Lower leg skin (tissue), 4 donors: Measurements from ENCODE around the gene OR2A12. TPM values are rescaled to one million over a fixed set of nuclear protein-coding genes. Genes with fewer than 3 reads are reported as not detected.

ENCODE experiments used
- DNase-seq, 2 donors: peaks; one replicate each; pipeline ENCODE4 v3.0.0-alpha.2; 2019; ENCODE audit warnings: low spot score in 2 of 2
- H3K4me3 ChIP-seq: fragments of 200-600 bp; sonication (generic); 2 replicates; pipeline ENCODE4 v1.5.1; 2017; ENCODE audit warnings: mild to moderate bottlenecking, low read depth; ENCODE audit not compliant: poor library complexity, severe bottlenecking
- POLR2A ChIP-seq, 2 donors: fragments of 450-650 bp; IDR thresholded peaks; one replicate each; pipeline ENCODE4 v1.6.1; 2016 to 2017; ENCODE audit warnings: antibody characterized with exemption in 2 of 2, mild to moderate bottlenecking in 1 of 2, moderate library complexity in 1 of 2
- WGBS, 2 donors: methylation state at CpG; one replicate each; pipeline ENCODE4 v1.1.5; 2018; 5-methylcytosine and 5-hydroxymethylcytosine counted together
- intact Hi-C: fragments of 100-400 bp; cut with DNase I; formaldehyde crosslinking; loops from one replicate; pipeline ENCODE4 v1.15.0; 2023; ENCODE audit warnings: low total_unique reads
- total RNA-seq, 4 donors: library from RNA; depleted of rRNA; stranded (reverse); fragments of >200 nt; gene quantifications; one replicate each; pipeline ENCODE4 v1.1.0, GENCODE V29; 2016
- TF ChIP-seq, protein P1 (sequence below), 3 donors: fragments of 450-650 bp; IDR thresholded peaks; one replicate each; pipeline ENCODE4 v1.5.1; 2016; ENCODE audit warnings: antibody characterized with exemption in 3 of 3, mild to moderate bottlenecking in 3 of 3, moderate library complexity in 2 of 3

Gene OR2A12, protein sequence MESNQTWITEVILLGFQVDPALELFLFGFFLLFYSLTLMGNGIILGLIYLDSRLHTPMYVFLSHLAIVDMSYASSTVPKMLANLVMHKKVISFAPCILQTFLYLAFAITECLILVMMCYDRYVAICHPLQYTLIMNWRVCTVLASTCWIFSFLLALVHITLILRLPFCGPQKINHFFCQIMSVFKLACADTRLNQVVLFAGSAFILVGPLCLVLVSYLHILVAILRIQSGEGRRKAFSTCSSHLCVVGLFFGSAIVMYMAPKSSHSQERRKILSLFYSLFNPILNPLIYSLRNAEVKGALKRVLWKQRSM
- total RNA-seq, result not detected

DNA sequence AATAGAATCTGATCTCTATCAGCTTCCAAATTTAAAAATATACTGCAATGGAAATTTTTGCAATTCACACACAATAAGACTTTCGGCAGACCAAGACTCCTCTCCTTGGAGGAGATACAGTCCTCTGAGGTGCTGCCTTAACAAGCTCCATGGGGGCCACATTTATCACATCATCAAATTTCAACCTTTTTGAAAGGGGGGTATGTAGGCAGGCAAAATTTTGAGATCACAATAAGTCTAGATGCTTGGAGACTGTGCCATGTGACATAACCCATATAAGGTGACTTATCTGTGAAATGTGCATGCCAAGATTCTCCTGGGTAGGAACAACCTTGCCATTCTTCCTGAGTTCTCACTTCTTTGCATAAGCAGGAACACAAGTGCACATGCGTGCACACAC lies at the start of gene OR2A12:
OR2A12 (plus strand) TSS at position 301 of the 400 bp plus-strand sequence. CDS start 8,830 bp downstream, outside the sequence.
- 87 to 89% methylated on average over 2 of the region's 2 CpGs for WGBS, 2 donors
- no peak within 1 kb of the TSS for H3K4me3 ChIP-seq
- intact Hi-C loops, result no loop called here
- DNase-seq, result no peak
- no peak for TF ChIP-seq POLR2A (IDR thresholded peaks at IDR 0.05)
- TF ChIP-seq, protein P1, sequence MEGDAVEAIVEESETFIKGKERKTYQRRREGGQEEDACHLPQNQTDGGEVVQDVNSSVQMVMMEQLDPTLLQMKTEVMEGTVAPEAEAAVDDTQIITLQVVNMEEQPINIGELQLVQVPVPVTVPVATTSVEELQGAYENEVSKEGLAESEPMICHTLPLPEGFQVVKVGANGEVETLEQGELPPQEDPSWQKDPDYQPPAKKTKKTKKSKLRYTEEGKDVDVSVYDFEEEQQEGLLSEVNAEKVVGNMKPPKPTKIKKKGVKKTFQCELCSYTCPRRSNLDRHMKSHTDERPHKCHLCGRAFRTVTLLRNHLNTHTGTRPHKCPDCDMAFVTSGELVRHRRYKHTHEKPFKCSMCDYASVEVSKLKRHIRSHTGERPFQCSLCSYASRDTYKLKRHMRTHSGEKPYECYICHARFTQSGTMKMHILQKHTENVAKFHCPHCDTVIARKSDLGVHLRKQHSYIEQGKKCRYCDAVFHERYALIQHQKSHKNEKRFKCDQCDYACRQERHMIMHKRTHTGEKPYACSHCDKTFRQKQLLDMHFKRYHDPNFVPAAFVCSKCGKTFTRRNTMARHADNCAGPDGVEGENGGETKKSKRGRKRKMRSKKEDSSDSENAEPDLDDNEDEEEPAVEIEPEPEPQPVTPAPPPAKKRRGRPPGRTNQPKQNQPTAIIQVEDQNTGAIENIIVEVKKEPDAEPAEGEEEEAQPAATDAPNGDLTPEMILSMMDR (IDR thresholded peaks at IDR 0.05), result no peak

DNA sequence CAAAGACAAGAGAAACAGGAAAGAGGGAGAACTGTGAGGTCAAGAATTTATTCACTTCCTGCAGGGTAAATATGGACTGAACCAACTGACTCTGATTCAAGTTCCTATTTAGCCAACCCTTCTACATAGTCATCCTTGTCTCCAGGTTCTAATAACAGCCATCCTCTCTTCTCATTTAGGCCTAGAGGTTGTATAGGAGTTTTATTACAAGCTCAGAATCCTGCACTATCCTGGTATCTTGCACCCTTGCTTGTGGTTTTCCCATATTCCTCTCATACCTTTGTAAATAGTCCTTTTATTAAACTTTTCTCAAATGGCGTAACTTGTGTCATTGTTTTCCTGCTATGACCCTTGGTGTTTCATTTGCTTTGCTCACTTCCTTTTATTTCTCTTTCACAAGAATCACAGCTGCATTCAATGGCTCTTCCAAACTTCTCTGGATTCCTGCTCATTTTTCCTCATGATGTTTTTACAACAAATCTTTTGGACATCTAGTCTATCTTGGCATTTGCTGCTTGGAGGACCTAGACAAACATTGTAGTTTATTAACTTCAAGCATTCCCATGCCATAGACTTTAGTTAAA lies 49.7 kb upstream of the OR2A12 start:
- WGBS, 2 donors, result 43 to 87% methylated on average over 1 of the region's 1 CpG
- no peak for TF ChIP-seq POLR2A (IDR thresholded peaks at IDR 0.05)
- TF ChIP-seq, protein P1 (IDR thresholded peaks at IDR 0.05), result no peak
- no peak overlapping the region for H3K4me3 ChIP-seq
- intact Hi-C loops, result no loop called here
- DNase-seq, result no peak

DNA sequence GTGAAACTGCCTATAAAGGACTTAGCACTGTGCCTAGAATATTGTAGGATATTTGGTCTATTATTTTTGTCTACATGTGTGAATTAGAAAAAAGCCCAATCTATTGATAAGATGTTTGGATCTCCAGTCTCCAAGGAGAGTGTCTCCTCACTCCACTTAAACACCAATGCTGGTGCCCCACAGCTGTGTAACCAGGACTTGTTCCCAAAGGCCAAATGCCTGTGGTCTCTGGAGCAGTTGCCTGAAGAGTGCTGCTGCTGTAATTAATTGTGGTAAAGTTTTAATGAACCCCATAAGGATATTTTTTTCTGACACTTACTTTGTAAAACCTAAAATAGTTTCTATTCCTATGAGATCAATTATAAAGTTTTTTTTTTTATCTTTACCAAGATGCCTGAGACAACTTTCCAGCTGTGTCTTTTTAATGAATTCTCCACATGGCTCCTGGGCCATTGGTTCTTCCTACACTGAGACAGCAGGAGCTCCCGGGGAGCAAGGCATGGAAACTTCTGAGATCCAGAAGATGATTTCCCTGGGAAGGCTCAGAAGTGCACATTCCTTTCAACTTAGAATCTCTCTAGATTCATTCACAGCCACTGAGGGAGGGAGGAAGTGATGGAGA lies 48.6 kb upstream of the OR2A12 start:
- 69 to 82% methylated on average over 1 of the region's 1 CpG for WGBS, 2 donors
- no peak for TF ChIP-seq POLR2A (IDR thresholded peaks at IDR 0.05)
- TF ChIP-seq, protein P1 (IDR thresholded peaks at IDR 0.05), result no peak
- intact Hi-C loops, result no loop called here
- no peak for DNase-seq
- no peak overlapping the region for H3K4me3 ChIP-seq

DNA sequence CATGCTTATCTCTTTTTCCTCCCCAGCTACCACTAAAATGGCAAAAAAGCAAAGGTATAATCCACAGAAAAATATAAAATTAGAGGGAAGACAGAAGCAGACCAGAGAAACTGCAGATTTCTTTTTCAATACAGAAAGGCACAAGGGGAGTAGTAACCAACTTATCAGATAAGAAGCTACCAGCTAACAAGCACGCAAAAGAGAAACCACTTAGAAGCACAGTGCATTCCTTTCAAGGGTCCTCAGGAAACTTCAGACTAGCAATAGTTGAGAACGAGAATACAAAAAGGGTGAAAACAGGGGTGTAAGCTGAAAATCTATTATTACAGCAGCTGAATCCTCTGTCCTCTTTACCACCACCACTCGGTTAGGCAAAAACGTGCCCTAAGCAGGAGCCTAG lies 47.2 kb upstream of the OR2A12 start:
- WGBS, 2 donors, result 69 to 86% methylated on average over 4 of the region's 4 CpGs
- no peak for DNase-seq
- no peak for TF ChIP-seq POLR2A (IDR thresholded peaks at IDR 0.05)
- TF ChIP-seq, protein P1 (IDR thresholded peaks at IDR 0.05), result no peak
- intact Hi-C loops, result no loop called here
- H3K4me3 ChIP-seq, result no peak overlapping the region

DNA sequence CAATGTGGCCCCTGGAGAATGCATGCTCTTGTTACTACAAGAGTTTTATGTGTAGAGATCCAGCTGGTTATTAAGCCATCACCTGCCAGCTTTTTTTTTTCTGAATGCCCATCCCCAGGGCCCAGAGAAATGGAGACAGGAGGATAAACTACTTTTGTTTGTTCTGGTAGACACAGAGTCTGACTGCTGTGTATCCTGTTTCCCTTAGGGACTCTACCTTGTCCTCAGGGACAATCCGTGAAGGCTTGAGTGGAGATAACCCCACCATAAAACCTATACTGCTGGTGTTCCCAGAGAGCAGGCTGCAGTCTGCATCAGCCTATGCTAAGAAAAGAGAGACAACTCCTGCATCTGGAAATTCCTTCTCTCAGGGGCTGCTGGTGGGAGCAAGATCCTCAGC lies 37.4 kb upstream of the OR2A12 start, which contains the start of gene OR2A5:
OR2A5 (plus strand) TSS at position 301 of the 400 bp plus-strand sequence. CDS start 1,454 bp downstream, outside the sequence.
- H3K4me3 ChIP-seq, result no peak within 1 kb of the TSS
- no peak for DNase-seq
- WGBS, 2 donors, result 21 to 43% methylated on average over 1 of the region's 1 CpG
- TF ChIP-seq, protein P1 (IDR thresholded peaks at IDR 0.05), result no peak
- no peak for TF ChIP-seq POLR2A (IDR thresholded peaks at IDR 0.05)
- intact Hi-C loops, result no loop called here
